ENCODE measurements around the gene UNC119B. TPM values are rescaled to one million over a fixed set of nuclear protein-coding genes. Genes with fewer than 3 reads are reported as not detected.
"Not testable (repeated sequence)": the region's sequence is repeated elsewhere in the genome, so short reads cannot be mapped to it uniquely, and the experiment has no call there.

The UNC119B gene
- total and polyA plus RNA-seq, 2 of the 4 experiments (the other 2 are of a cell fraction): 8.4 to 21.6 TPM

GRCh38 chr12:120670237-120670636, 40.0 kb upstream of the UNC119B start:
- H3K18ac ChIP-seq (ENCODE audit: low read depth, low read length); BruUV-seq (replicated peaks); H4K5ac ChIP-seq (ENCODE audit: low read depth, low read length); H4K20me1 ChIP-seq (ENCODE audit: insufficient read depth, low read length); H3K4me1 ChIP-seq (ENCODE audit: control insufficient read depth, insufficient read depth, low read length); H2AK9ac ChIP-seq (replicated peaks; ENCODE audit: low read depth, low read length, poor library complexity); DNase-seq; H2AFZ ChIP-seq (replicated peaks; ENCODE audit: low read length, poor library complexity); H3K14ac ChIP-seq (replicated peaks; ENCODE audit: low read depth, low read length); H2BK5ac ChIP-seq (ENCODE audit: low read depth, low read length, poor library complexity, severe bottlenecking); ATAC-seq (ENCODE audit: low read depth); H3K4me2 ChIP-seq (ENCODE audit: low read depth, low read length); POLR2A ChIA-PET (ENCODE audit: unreplicated experiment); H3K79me1 ChIP-seq (ENCODE audit: low read depth in 1 of 2, low read length in 2 of 2); H2BK120ac ChIP-seq (ENCODE audit: low read depth, low read length); H3K36me3 ChIP-seq (ENCODE audit: control insufficient read depth, insufficient read depth, low read length); H3K9me3 ChIP-seq (ENCODE audit: control insufficient read depth, insufficient read depth, low read length); H2BK20ac ChIP-seq (ENCODE audit: low read depth, low read length); in situ Hi-C loops (cut with MboI; ENCODE audit: low sequenced_read_pairs); H3K9me1 ChIP-seq (ENCODE audit: insufficient read depth, low read length); H2BK15ac ChIP-seq (ENCODE audit: low read depth, low read length); H3K4ac ChIP-seq (ENCODE audit: low read depth, low read length); dilution Hi-C loops (cut with HindIII; ENCODE audit: low sequenced_read_pairs, unreplicated experiment); H3K23ac ChIP-seq (ENCODE audit: low read depth, low read length); H4K8ac ChIP-seq (ENCODE audit: low read depth in 2 of 2, low read length in 2 of 2); H3K9ac ChIP-seq (ENCODE audit: low read depth, low read length); H3K56ac ChIP-seq (ENCODE audit: extremely low read depth, insufficient read depth, low read length); H3K4me3 ChIP-seq (ENCODE audit: insufficient read depth, low read depth, low read length); H4K91ac ChIP-seq (ENCODE audit: insufficient read depth, low read depth, low read length); H2AK5ac ChIP-seq (ENCODE audit: low read depth, low read length); H3K27ac ChIP-seq (ENCODE audit: insufficient read depth, low read length): not testable (repeated sequence)
- 90% methylated on average over 5 of the region's 6 CpGs; no CpG with 5 or more reads in 1 of the 2 experiments for WGBS, 2 experiments (ENCODE audit: extremely low coverage in 2 of 2, insufficient read length in 1 of 2)
- intact Hi-C loops (cut with micrococcal nuclease): loop anchor here (1.0 kb wide), 1 partner anchor 29 kb away; no protein-coding TSS in a partner anchor
- peaks cover 15% of the 10 kb centered on the region for H3K27me3 ChIP-seq (ENCODE audit: control insufficient read depth, insufficient read depth, low read length)
- CTCF ChIA-PET: interaction anchor here (0.6 kb wide), 1 partner anchor 275 kb away, joined by 3 read pairs; no protein-coding TSS in a partner anchor

Measured in IMR-90 (cell line).